Ascending aorta (tissue), 2 donors: ENCODE measurements around the gene SOX9. TPM values are rescaled to one million over a fixed set of nuclear protein-coding genes. Genes with fewer than 3 reads are reported as not detected.

Experiments used
- DNase-seq, 2 donors: peaks; one replicate each; pipeline ENCODE4 v3.0.0-alpha.2; 2019; ENCODE audit warnings: low spot score in 2 of 2
- H3K27ac ChIP-seq, 2 donors: fragments of 200-600 bp; sonication (generic); one replicate each; pipeline ENCODE4 v1.5.1; 2016 to 2017; ENCODE audit warnings: mild to moderate bottlenecking in 1 of 2
- H3K27me3 ChIP-seq: fragments of 200-600 bp; sonication (generic); one replicate; pipeline ENCODE4 v1.5.1; 2017
- H3K36me3 ChIP-seq, 2 donors: fragments of 200-600 bp; sonication (generic); one replicate each; pipeline ENCODE4 v1.5.1; 2016
- H3K4me1 ChIP-seq, 2 donors: fragments of 200-600 bp; sonication (generic); one replicate each; pipeline ENCODE4 v1.5.1; 2016 to 2017; ENCODE audit warnings: mild to moderate bottlenecking in 1 of 2
- H3K4me3 ChIP-seq, 2 donors: fragments of 200-600 bp; sonication (generic); one replicate each; pipeline ENCODE4 v1.5.1; 2016 to 2017; ENCODE audit warnings: mild to moderate bottlenecking in 1 of 2
- H3K9me3 ChIP-seq, 2 donors: fragments of 200-600 bp; sonication (generic); one replicate each; pipeline ENCODE4 v1.5.1; 2016
- intact Hi-C: fragments of 100-400 bp; cut with DNase I; formaldehyde crosslinking; loops from one replicate; pipeline ENCODE4 v1.15.1; 2023
- total RNA-seq: library from RNA; depleted of rRNA; stranded (reverse); fragments of >200 nt; gene quantifications from one replicate; pipeline ENCODE4 v1.1.0, GENCODE V29; 2016
- TF ChIP-seq, protein P1 (sequence below), 3 experiments: fragments of 200-600 bp in 2 of 3; fragments of 450-650 bp in 1 of 3; sonication (generic) in 2 of 3; IDR thresholded peaks; one replicate each; pipeline ENCODE4 v1.5.1; 2016 to 2019; ENCODE audit warnings: antibody characterized with exemption in 3 of 3, mild to moderate bottlenecking in 1 of 3, moderate library complexity in 1 of 3

The SOX9 gene
- total RNA-seq, 1 donor from 2014 or later: 2.4 TPM

DNA sequence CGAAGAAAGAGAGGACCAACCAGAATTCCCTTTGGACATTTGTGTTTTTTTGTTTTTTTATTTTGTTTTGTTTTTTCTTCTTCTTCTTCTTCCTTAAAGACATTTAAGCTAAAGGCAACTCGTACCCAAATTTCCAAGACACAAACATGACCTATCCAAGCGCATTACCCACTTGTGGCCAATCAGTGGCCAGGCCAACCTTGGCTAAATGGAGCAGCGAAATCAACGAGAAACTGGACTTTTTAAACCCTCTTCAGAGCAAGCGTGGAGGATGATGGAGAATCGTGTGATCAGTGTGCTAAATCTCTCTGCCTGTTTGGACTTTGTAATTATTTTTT, 3.6 kb downstream of the SOX9 start:
- no peak for DNase-seq
- intact Hi-C loops: no loop called here
- TF ChIP-seq, protein P1, sequence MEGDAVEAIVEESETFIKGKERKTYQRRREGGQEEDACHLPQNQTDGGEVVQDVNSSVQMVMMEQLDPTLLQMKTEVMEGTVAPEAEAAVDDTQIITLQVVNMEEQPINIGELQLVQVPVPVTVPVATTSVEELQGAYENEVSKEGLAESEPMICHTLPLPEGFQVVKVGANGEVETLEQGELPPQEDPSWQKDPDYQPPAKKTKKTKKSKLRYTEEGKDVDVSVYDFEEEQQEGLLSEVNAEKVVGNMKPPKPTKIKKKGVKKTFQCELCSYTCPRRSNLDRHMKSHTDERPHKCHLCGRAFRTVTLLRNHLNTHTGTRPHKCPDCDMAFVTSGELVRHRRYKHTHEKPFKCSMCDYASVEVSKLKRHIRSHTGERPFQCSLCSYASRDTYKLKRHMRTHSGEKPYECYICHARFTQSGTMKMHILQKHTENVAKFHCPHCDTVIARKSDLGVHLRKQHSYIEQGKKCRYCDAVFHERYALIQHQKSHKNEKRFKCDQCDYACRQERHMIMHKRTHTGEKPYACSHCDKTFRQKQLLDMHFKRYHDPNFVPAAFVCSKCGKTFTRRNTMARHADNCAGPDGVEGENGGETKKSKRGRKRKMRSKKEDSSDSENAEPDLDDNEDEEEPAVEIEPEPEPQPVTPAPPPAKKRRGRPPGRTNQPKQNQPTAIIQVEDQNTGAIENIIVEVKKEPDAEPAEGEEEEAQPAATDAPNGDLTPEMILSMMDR (IDR thresholded peaks at IDR 0.05): no peak
- H3K27me3 ChIP-seq: peaks cover 7% of the 10 kb centered on the region
- no peak overlapping the region for H3K4me3 ChIP-seq
- no peak overlapping the region for H3K27ac ChIP-seq
- peaks cover 0 to 14% of the 10 kb centered on the region in 2 donors for H3K4me1 ChIP-seq
- no peaks in the 10 kb centered on the region for H3K36me3 ChIP-seq
- no peaks in the 10 kb centered on the region for H3K9me3 ChIP-seq

DNA sequence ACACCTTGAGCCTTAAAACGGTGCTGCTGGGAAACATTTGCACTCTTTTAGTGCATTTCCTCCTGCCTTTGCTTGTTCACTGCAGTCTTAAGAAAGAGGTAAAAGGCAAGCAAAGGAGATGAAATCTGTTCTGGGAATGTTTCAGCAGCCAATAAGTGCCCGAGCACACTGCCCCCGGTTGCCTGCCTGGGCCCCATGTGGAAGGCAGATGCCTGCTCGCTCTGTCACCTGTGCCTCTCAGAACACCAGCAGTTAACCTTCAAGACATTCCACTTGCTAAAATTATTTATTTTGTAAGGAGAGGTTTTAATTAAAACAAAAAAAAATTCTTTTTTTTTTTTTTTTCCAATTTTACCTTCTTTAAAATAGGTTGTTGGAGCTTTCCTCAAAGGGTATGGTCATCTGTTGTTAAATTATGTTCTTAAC, 4.4 kb downstream of the SOX9 start:
- Histone ChIP-seq H3K4me1 (peaks cover 0 to 11% of the 10 kb centered on the region in 2 donors), H3K9me3 (no peaks in the 10 kb centered on the region), H3K36me3 (no peaks in the 10 kb centered on the region), H3K4me3 (no peak overlapping the region), H3K27ac (no peak overlapping the region), H3K27me3 (peaks cover 7% of the 10 kb centered on the region)
- intact Hi-C loops: no loop called here
- TF ChIP-seq, protein P1 (IDR thresholded peaks at IDR 0.05): no peak
- DNase-seq: no peak

DNA sequence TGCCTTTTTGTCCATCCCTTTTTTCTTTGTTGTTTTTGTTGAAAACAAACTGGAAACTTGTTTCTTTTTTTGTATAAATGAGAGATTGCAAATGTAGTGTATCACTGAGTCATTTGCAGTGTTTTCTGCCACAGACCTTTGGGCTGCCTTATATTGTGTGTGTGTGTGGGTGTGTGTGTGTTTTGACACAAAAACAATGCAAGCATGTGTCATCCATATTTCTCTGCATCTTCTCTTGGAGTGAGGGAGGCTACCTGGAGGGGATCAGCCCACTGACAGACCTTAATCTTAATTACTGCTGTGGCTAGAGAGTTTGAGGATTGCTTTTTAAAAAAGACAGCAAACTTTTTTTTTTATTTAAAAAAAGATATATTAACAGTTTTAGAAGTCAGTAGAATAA, 4.9 kb downstream of the SOX9 start:
- Histone ChIP-seq H3K4me1 (peaks cover 0 to 10% of the 10 kb centered on the region in 2 donors), H3K27me3 (peaks cover 7% of the 10 kb centered on the region), H3K4me3 (no peak overlapping the region), H3K27ac (no peak overlapping the region), H3K36me3 (no peaks in the 10 kb centered on the region), H3K9me3 (no peaks in the 10 kb centered on the region)
- DNase-seq: no peak
- intact Hi-C loops: no loop called here
- TF ChIP-seq, protein P1 (IDR thresholded peaks at IDR 0.05): no peak

DNA sequence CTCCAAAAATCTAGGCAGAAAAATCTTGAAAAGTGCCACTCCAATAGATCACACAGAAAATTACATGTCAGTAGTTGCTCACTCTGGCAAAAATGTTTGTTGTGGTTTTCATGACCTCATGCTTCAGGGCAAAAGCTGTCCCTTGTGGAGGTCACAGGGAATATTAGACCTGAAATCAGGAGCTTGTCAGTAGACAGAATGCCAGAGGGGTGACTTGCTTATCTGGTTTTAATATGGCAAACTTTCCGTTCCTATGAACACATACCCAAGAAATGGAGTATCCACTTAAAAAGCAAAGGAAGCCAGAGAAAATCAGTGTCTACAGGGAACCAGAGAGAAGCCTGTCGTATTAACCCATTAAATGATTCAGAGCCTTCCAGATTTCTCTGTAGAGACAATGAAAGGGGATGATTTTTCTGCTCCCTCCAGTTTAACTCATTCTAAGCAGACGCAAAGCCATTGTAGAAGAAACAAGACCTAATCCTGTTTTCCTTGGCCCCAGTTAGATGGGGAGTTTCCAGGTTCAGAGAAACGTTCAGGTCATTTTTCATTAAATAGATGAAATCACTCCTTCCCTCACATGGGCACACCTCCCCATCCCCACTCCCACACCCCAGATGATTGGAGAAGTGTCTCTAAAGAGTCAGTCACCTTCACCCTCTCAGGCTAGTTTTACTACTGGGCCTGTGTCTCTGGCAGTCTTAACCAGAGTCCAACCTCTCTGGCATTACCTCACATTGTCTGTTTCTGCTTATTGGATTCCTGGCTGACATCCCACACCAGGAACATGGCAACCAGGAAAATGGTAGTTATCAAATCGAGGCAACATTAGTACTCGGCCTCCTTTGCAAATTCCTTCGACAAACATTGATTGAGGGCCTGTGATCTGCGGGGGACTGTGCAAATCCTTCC, 6.0 kb downstream of the SOX9 start:
- no peaks in the 10 kb centered on the region for H3K36me3 ChIP-seq
- TF ChIP-seq, protein P1 (IDR thresholded peaks at IDR 0.05): no peak
- H3K4me3 ChIP-seq: no peak overlapping the region
- H3K4me1 ChIP-seq: no peaks in the 10 kb centered on the region
- H3K9me3 ChIP-seq: no peaks in the 10 kb centered on the region
- DNase-seq: no peak
- intact Hi-C loops: no loop called here
- no peak overlapping the region for H3K27ac ChIP-seq
- peaks cover 2% of the 10 kb centered on the region for H3K27me3 ChIP-seq

DNA sequence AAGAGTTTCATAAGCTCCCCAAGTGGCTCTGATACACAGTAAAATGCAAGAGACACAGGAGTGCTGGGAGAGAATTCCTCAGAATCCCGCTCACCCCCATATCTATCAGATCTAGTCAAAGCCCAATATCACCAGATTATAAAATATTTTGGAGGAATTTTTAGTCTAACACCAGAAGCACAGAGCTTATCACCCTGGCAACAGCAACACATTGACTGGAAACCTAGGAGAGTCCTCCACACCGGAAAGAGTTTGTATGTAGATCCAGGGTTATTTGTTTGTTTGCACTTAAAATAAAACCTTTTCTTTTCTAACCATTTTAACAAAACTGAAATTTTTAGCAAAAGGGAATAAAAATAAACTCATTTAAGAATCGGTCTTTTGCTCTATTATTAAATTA, 7.2 kb downstream of the SOX9 start:
- H3K36me3 ChIP-seq: no peaks in the 10 kb centered on the region
- intact Hi-C loops: no loop called here
- H3K9me3 ChIP-seq: no peaks in the 10 kb centered on the region
- H3K27ac ChIP-seq: no peak overlapping the region
- TF ChIP-seq, protein P1 (IDR thresholded peaks at IDR 0.05): no peak
- no peak for DNase-seq
- no peak overlapping the region for H3K4me3 ChIP-seq
- no peaks in the 10 kb centered on the region for H3K27me3 ChIP-seq
- no peaks in the 10 kb centered on the region for H3K4me1 ChIP-seq
